ENCODE data around the gene EMC1.
"Not testable (repeated sequence)": the region's sequence is repeated elsewhere in the genome, so short reads cannot be mapped to it uniquely, and the experiment has no call there.

EMC1 gene

GRCh38 chr1:19190468-19190867 lies 60.9 kb downstream of the EMC1 start:
- ChIA-PET CTCF (no interaction called here), POLR2A (no interaction called here)
- DNase-seq (ENCODE audit: extremely low spot score) = no peak
- TF ChIP-seq, protein P1, sequence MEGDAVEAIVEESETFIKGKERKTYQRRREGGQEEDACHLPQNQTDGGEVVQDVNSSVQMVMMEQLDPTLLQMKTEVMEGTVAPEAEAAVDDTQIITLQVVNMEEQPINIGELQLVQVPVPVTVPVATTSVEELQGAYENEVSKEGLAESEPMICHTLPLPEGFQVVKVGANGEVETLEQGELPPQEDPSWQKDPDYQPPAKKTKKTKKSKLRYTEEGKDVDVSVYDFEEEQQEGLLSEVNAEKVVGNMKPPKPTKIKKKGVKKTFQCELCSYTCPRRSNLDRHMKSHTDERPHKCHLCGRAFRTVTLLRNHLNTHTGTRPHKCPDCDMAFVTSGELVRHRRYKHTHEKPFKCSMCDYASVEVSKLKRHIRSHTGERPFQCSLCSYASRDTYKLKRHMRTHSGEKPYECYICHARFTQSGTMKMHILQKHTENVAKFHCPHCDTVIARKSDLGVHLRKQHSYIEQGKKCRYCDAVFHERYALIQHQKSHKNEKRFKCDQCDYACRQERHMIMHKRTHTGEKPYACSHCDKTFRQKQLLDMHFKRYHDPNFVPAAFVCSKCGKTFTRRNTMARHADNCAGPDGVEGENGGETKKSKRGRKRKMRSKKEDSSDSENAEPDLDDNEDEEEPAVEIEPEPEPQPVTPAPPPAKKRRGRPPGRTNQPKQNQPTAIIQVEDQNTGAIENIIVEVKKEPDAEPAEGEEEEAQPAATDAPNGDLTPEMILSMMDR (IDR thresholded peaks at IDR 0.05; ENCODE audit: control extremely low read depth, extremely low read depth, low read depth, missing control alignments) = no peak

DNA sequence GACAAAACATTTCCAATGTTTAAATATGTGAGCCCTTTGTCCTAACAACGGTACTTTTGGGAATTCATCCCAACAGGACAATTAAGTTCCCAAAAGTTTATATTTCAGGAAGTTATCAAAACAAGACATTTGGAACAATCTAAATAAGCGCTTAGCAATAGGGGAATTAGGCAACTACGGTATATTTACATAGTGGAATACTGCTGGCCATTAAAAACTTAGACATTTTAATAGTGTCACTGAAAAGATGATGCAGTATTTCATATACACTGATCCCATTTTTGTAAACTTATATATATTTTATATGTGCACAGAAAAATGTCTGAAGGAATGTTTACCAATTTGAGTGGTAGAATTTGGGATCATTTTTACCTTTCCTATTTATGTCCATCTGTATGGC lies 62.1 kb downstream of the EMC1 start:
- CTCF ChIA-PET = interaction anchor here (1.0 to 2.5 kb wide), 2 partner anchors 10 to 16 kb away, joined by 4 to 8 read pairs; no protein-coding TSS in a partner anchor
- DNase-seq (ENCODE audit: extremely low spot score) = no peak
- POLR2A ChIA-PET = no interaction called here
- TF ChIP-seq, protein P1 (IDR thresholded peaks at IDR 0.05; ENCODE audit: control extremely low read depth, extremely low read depth, low read depth, missing control alignments) = no peak

GRCh38 chr1:19187852-19188251 lies 63.5 kb downstream of the EMC1 start:
- no peak for DNase-seq (ENCODE audit: extremely low spot score)
- POLR2A ChIA-PET = no interaction called here
- TF ChIP-seq, protein P1 (IDR thresholded peaks at IDR 0.05; ENCODE audit: control extremely low read depth, extremely low read depth, low read depth, missing control alignments) = no peak
- CTCF ChIA-PET = interaction anchor here (0.7 to 2.5 kb wide), 2 partner anchors 8 to 34 kb away, joined by 3 to 8 read pairs; no protein-coding TSS in a partner anchor

GRCh38 chr1:19186001-19186400 lies 65.3 kb downstream of the EMC1 start:
- ChIA-PET CTCF (interaction anchor here (1.3 to 2.1 kb wide), 3 partner anchors 10 to 19 kb away, joined by 4 to 6 read pairs (median 5); no protein-coding TSS in a partner anchor), POLR2A (no interaction called here)
- TF ChIP-seq, protein P1 (IDR thresholded peaks at IDR 0.05; ENCODE audit: control extremely low read depth, extremely low read depth, low read depth, missing control alignments) = no peak
- DNase-seq (ENCODE audit: extremely low spot score) = no peak

DNA sequence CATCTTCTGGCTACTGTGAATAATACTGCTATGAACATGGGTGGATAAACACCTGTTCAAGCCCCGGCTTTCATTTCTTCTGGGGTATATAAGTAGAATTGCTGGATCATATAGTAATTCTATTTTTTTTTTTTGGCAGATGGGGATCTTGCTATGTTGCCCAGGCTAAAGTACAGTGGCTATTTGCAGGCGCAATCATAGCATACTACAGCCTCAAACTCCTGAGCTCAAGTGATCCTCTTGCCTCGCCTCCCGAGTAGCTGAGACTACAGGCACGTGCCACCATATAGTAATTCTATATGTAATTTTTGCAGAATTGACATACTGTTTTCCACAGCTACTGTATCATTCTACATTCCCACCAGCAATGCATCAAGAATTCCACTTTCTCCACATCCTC lies 69.1 kb downstream of the EMC1 start:
- ChIA-PET CTCF (interaction anchor here (1.0 to 3.2 kb wide), 4 partner anchors 15 to 59 kb away, joined by 3 to 14 read pairs (median 3); no protein-coding TSS in a partner anchor), POLR2A (no interaction called here)
- TF ChIP-seq, protein P1 (IDR thresholded peaks at IDR 0.05; ENCODE audit: control extremely low read depth, extremely low read depth, low read depth, missing control alignments) = no peak
- DNase-seq (ENCODE audit: extremely low spot score) = no peak

DNA sequence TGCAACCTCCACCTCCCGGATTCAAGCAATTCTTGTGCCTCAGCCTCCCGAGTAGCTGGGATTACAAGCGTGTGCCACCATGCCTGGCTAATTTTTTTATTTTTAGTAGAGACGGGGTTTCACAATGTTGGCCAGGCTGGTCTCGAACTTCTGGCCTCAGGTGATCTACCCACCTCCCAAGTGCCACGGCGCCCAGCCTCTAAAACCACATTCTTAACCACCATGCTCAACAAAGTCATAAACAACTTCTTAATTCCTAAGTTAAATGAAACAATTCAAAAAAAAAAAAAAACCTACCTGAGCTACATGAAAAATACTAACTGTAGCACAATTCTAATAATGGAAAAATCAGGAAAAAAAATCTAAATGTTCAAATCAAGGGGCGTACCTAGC lies 71.1 kb downstream of the EMC1 start:
- DNase-seq (ENCODE audit: extremely low spot score) = not testable (repeated sequence)
- POLR2A ChIA-PET = interaction anchor here (0.7 kb wide), 1 partner anchor 26 kb away, joined by 3 read pairs; no protein-coding TSS in a partner anchor
- CTCF ChIA-PET = interaction anchor here (0.8 to 1.9 kb wide), 7 partner anchors 9 to 61 kb away, joined by 3 to 8 read pairs (median 6); no protein-coding TSS in a partner anchor

DNA sequence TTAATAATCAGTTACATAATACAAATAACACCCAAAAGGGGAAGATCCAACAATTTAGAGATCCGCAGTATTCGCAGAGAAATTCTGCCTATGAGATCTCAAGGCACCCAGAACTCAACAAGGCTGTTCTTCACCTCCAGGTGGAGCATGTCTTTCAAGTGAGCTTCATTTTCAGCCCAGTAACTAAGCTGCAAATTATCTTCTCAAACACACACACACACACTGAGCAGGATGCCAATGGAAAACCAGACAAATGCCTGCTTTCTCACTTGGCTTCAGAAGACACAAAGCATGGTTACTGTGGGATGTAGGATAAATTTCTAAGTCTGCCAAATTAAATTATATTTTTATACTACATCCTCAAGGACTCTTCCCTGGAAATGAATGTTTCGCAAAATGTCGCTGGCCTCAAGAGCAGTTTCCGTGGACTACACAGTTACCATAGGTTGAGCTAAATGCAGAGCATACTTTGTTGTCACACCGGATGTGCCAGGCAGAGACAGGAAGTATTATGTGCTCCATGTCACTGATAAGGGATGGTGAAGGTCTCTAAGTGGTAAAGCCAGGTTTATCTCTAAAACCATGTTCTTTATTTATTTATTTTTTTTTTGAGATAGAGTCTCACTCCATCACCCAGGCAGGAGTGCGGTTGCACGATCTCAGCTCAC lies 71.6 kb downstream of the EMC1 start:
- TF ChIP-seq, protein P1 (IDR thresholded peaks at IDR 0.05; ENCODE audit: control extremely low read depth, extremely low read depth, low read depth, missing control alignments) = peak; percentile 31
- no peak for DNase-seq (ENCODE audit: extremely low spot score)
- POLR2A ChIA-PET = no interaction called here
- CTCF ChIA-PET = interaction anchor here (0.8 to 1.9 kb wide), 11 partner anchors 9 to 63 kb away, joined by 3 to 8 read pairs (median 4); no protein-coding TSS in a partner anchor

Data from GM10248 (cell line).